Gastrocnemius medialis (tissue), 4 donors: Measurements from ENCODE around the gene MYLK2. TPM values are rescaled to one million over a fixed set of nuclear protein-coding genes. Genes with fewer than 3 reads are reported as not detected.
A peak's percentile ranks its signal among the peaks of the same experiment; 100 is the strongest.

Experiments
- ATAC-seq, 2 donors: fragments of 150-250 bp; one replicate each; pipeline ENCODE4 v1.9.1; 2016
- DNase-seq, 2 donors: peaks; one replicate each; pipeline ENCODE4 v3.0.0-alpha.2; 2019
- H3K27ac ChIP-seq, 4 donors: fragments of 200-600 bp; sonication (generic); 1 replicate in 1 of 4; 2 replicates in 3 of 4; pipeline ENCODE4 v1.5.1; 2016 to 2018; ENCODE audit warnings: mild to moderate bottlenecking in 2 of 4, moderate library complexity in 1 of 4
- H3K27me3 ChIP-seq, 3 donors: fragments of 200-600 bp; sonication (generic) in 2 of 3; 1 replicate in 1 of 3; 2 replicates in 2 of 3; pipeline versions ENCODE4 v1.5.1 to v1.6.0; 2016 to 2019; ENCODE audit warnings: mild to moderate bottlenecking in 1 of 3, moderate library complexity in 1 of 3
- H3K36me3 ChIP-seq, 2 donors: fragments of 200-600 bp; sonication (generic) in 1 of 2; one replicate each; pipeline ENCODE4 v1.5.1; 2017 to 2018
- H3K4me1 ChIP-seq, 2 donors: fragments of 200-600 bp; sonication (generic) in 1 of 2; one replicate each; pipeline ENCODE4 v1.5.1; 2016 to 2017; ENCODE audit warnings: mild to moderate bottlenecking in 2 of 2
- H3K4me3 ChIP-seq, 4 donors: fragments of 200-600 bp; sonication (generic) in 3 of 4; 1 replicate in 1 of 4; 2 replicates in 3 of 4; pipeline ENCODE4 v1.5.1; 2016 to 2019; ENCODE audit warnings: mild to moderate bottlenecking in 2 of 4
- H3K9me3 ChIP-seq, 3 donors: fragments of 200-600 bp; sonication (generic) in 2 of 3; 1 replicate in 1 of 3; 2 replicates in 2 of 3; pipeline ENCODE4 v1.5.1; 2016 to 2019
- POLR2A ChIP-seq, 2 donors: fragments of 450-650 bp; IDR thresholded peaks; one replicate each; pipeline ENCODE4 v1.6.1; 2017; ENCODE audit warnings: antibody characterized with exemption in 2 of 2, mild to moderate bottlenecking in 2 of 2, moderate library complexity in 2 of 2
- in situ Hi-C, 4 donors: fragments of 200-750 bp; cut with MboI; loops; one replicate each; pipeline versions ENCODE4 v1.15.0 to v1.8.0; 2017; ENCODE audit warnings: low sequenced_read_pairs in 4 of 4
- intact Hi-C: fragments of 100-400 bp; cut with DNase I; formaldehyde crosslinking; loops from one replicate; pipeline ENCODE4 v1.15.1; 2023; ENCODE audit warnings: low total_unique reads
- total RNA-seq, 4 donors: library from RNA; depleted of rRNA; stranded (reverse); fragments of >200 nt; gene quantifications; one replicate each; pipeline versions ENCODE4 v1.1.0 to v1.2.3, GENCODE V29; 2016
- TF ChIP-seq, protein P1 (sequence below), 5 experiments: fragments of 450-650 bp in 3 of 5; fragments of 200-600 bp in 2 of 5; sonication (generic) in 2 of 5; IDR thresholded peaks in 4 of 5; conservative IDR thresholded peaks in 1 of 5; 1 replicate in 4 of 5; 2 replicates in 1 of 5; pipeline ENCODE4 v1.5.1; 2016 to 2019; ENCODE audit warnings: antibody characterized with exemption in 5 of 5, mild to moderate bottlenecking in 3 of 5, moderate library complexity in 3 of 5

The MYLK2 gene
- total RNA-seq, 4 donors from 2014 or later: 17.2 to 255 (median 88.4) TPM

DNA sequence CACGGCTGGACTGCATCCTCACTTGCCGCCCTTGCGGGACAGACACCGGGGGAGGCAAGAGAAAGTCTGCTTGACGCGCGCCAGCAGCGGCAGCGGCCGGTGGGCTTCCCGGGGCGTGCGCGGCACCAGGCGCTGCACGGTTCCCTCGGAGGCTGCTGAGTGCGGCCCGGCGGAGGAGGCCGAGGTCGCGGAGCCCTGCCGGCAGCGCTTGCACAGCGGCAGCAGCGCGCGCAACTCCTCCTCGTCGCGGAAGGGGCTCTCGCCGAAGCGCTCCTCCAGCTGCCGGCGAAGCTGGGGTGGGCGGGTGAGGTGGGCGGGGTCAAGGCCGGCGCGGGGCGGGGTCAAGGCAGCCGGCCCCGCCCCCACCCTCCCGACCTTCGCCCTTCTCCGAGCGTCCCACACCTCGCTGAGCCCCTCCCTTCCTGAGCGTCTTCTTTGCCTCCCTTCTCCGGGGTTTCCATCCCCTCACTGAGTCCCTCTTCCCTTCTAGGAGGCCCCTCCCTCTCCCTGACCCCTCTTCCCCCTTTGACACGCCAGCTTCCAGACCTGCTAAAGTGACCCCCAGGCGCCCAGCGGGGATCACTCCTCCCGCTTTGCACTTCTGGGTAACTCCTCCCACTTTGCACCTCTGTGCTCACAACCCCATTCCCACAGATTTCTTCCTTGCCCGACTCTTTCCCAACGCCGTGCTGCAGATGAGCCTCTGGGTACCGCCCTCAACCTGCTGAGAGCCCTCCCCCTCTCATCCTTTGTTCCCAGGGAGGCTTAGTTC is 42.4 kb downstream of the MYLK2 start:
- peak in 1 of 2 donors; percentile 6 for DNase-seq
- Histone ChIP-seq H3K9me3 (no peaks in the 10 kb centered on the region), H3K27me3 (peaks cover 27 to 42% (median 32%) of the 10 kb centered on the region in 3 donors), H3K4me3 (peak overlapping the region; percentile 48 to 57 (median 54)), H3K4me1 (peaks cover 4 to 13% of the 10 kb centered on the region in 2 donors), H3K36me3 (no peaks in the 10 kb centered on the region), H3K27ac (no peak overlapping the region)
- in situ Hi-C loops: no loop called here
- no peak for TF ChIP-seq POLR2A (IDR thresholded peaks at IDR 0.05)
- TF ChIP-seq, protein P1, sequence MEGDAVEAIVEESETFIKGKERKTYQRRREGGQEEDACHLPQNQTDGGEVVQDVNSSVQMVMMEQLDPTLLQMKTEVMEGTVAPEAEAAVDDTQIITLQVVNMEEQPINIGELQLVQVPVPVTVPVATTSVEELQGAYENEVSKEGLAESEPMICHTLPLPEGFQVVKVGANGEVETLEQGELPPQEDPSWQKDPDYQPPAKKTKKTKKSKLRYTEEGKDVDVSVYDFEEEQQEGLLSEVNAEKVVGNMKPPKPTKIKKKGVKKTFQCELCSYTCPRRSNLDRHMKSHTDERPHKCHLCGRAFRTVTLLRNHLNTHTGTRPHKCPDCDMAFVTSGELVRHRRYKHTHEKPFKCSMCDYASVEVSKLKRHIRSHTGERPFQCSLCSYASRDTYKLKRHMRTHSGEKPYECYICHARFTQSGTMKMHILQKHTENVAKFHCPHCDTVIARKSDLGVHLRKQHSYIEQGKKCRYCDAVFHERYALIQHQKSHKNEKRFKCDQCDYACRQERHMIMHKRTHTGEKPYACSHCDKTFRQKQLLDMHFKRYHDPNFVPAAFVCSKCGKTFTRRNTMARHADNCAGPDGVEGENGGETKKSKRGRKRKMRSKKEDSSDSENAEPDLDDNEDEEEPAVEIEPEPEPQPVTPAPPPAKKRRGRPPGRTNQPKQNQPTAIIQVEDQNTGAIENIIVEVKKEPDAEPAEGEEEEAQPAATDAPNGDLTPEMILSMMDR (IDR thresholded peaks at IDR 0.05 in 4 of 5, conservative IDR thresholded peaks at IDR 0.05 in 1 of 5): no peak
- peak in 1 of 2 donors; percentile 7 for ATAC-seq
- intact Hi-C loops: no loop called here

DNA sequence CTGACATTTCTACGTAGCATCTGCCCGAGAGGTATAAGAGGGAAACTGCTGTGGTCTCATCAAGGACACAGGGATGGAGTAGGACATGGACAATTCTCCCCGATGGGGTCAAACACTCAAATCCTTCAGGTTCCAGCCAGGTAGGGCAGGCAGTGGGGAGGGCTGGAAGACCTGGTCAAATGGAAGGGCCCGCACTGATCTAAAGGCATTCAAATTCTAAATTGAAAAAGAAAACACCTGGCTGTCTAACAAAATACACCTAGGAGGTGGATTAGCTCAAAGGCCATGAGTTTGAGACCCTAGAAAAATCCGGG is 43.0 kb downstream of the MYLK2 start:
- Histone ChIP-seq H3K4me3 (no peak overlapping the region), H3K27ac (no peak overlapping the region), H3K27me3 (peaks cover 27 to 42% (median 32%) of the 10 kb centered on the region in 3 donors), H3K9me3 (no peaks in the 10 kb centered on the region), H3K36me3 (no peaks in the 10 kb centered on the region), H3K4me1 (peaks cover 4 to 13% of the 10 kb centered on the region in 2 donors)
- ATAC-seq: no peak
- in situ Hi-C loops: no loop called here
- TF ChIP-seq, protein P1 (IDR thresholded peaks at IDR 0.05 in 4 of 5, conservative IDR thresholded peaks at IDR 0.05 in 1 of 5): no peak
- TF ChIP-seq POLR2A (IDR thresholded peaks at IDR 0.05): no peak
- intact Hi-C loops: no loop called here
- DNase-seq: no peak

DNA sequence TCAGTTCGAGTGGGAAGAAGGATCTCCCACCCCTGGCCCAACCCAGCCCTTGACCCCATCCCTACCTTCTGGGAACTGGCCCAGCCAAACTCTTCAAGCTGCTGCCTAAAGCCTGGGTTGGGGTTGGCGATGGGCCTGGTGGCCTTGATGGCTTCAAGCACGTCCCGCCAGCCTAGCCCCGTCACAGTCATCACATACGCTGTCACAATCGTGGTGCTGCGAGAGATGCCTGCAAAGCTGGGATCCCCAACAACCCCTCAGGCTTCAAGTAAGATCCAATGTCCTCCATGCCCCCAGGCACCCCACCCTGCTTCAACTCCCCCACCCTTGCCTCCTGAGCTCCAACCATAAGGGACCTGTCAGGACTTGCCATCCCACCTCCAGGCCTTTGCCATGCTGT is 43.4 kb downstream of the MYLK2 start:
- TF ChIP-seq, protein P1 (IDR thresholded peaks at IDR 0.05 in 4 of 5, conservative IDR thresholded peaks at IDR 0.05 in 1 of 5): no peak
- TF ChIP-seq POLR2A (IDR thresholded peaks at IDR 0.05): no peak
- Histone ChIP-seq H3K27ac (no peak overlapping the region), H3K4me3 (no peak overlapping the region), H3K9me3 (no peaks in the 10 kb centered on the region), H3K27me3 (peaks cover 27 to 42% (median 30%) of the 10 kb centered on the region in 3 donors), H3K4me1 (peaks cover 4 to 13% of the 10 kb centered on the region in 2 donors), H3K36me3 (no peaks in the 10 kb centered on the region)
- ATAC-seq (no peak), DNase-seq (no peak)
- intact Hi-C loops: no loop called here
- in situ Hi-C loops: no loop called here

DNA sequence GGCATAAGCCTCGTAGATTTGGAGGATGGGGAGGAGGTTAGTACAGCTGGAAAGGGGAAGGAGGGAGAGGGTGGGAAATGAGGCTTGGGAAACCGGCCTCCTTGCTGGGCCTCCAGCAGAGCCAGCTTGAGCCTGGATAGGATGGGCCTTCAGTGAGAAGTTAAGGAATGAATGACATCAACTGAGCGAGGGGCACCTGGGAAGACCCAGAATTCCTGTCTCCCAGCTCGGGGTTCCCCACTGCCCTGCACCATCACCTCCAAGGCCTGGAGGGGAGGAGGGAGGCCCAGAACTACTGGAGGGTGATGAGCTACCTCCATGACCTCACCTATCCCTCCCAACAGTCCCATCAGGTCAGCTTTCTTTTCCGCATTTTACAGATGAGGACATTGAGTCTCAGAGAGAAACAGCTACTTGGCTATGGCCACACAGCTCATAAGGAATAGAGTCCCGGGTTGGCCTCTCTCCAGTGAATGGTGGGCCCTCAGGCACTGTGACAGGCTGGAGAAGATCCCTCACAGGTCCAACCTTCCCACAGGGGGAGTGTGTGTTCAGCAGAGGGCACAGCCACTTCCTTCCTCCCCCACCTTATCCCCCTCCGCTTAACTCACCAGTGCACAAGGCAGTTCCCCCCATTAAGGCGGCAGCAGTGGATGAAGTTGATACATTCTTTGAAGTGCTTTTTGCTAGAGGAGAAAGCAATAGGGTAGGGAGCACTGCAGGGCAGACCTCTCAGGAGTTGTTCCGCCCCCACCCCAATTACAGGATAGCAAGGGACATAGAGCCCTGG is 44.3 kb downstream of the MYLK2 start:
- TF ChIP-seq, protein P1 (IDR thresholded peaks at IDR 0.05 in 4 of 5, conservative IDR thresholded peaks at IDR 0.05 in 1 of 5): no peak
- no peak for TF ChIP-seq POLR2A (IDR thresholded peaks at IDR 0.05)
- intact Hi-C loops: no loop called here

More for the DNA sequence above, 44.3 kb downstream of the MYLK2 start:
- H3K4me1 ChIP-seq: peaks cover 4 to 13% of the 10 kb centered on the region in 2 donors
- H3K27ac ChIP-seq: no peak overlapping the region
- H3K9me3 ChIP-seq: no peaks in the 10 kb centered on the region
- in situ Hi-C loops: no loop called here
- no peak for ATAC-seq
- H3K4me3 ChIP-seq: no peak overlapping the region
- H3K36me3 ChIP-seq: no peaks in the 10 kb centered on the region
- H3K27me3 ChIP-seq: peaks cover 22 to 34% (median 28%) of the 10 kb centered on the region in 3 donors
- no peak for DNase-seq
